Loucy (cell line): ENCODE measurements around the gene LRRC26.

Experiments used
- H2AFZ ChIP-seq: fragments of 200-600 bp; sonication (generic); 2 replicates; pipeline ENCODE4 v1.6.0; 2016; ENCODE audit warnings: antibody characterized with exemption, mild to moderate bottlenecking, low read length, moderate library complexity
- H3F3A ChIP-seq: fragments of 200-600 bp; 2 replicates; pipeline ENCODE4 v1.6.0; 2016; ENCODE audit warnings: antibody characterized with exemption, low read depth, mild to moderate bottlenecking
- H3K27me3 ChIP-seq: fragments of 200-600 bp; sonication (generic); 2 replicates; pipeline ENCODE4 v1.6.1; 2014; ENCODE audit warnings: low read length, mild to moderate bottlenecking; ENCODE audit not compliant: insufficient read depth, poor library complexity, severe bottlenecking
- H3K36me3 ChIP-seq: fragments of 200-600 bp; sonication (generic); 2 replicates; pipeline ENCODE4 v1.6.1; 2016; ENCODE audit warnings: low read length; ENCODE audit not compliant: insufficient read depth
- H3K4me1 ChIP-seq: fragments of 200-600 bp; sonication (generic); 2 replicates; pipeline ENCODE4 v1.5.1; 2014; ENCODE audit warnings: low read length, mild to moderate bottlenecking; ENCODE audit not compliant: insufficient read depth, poor library complexity, severe bottlenecking
- H3K4me2 ChIP-seq: fragments of 200-600 bp; sonication (generic); 2 replicates; pipeline ENCODE4 v1.6.0; 2014; ENCODE audit warnings: antibody characterized with exemption, low read length, low read depth, mild to moderate bottlenecking; ENCODE audit not compliant: poor library complexity, severe bottlenecking
- H3K4me3 ChIP-seq: fragments of 200-600 bp; sonication (generic); 2 replicates; pipeline ENCODE4 v1.5.1; 2014; ENCODE audit warnings: low read length, mild to moderate bottlenecking, mixed read lengths; ENCODE audit not compliant: poor library complexity, severe bottlenecking
- H3K79me2 ChIP-seq: fragments of 200-600 bp; sonication (generic); 2 replicates; pipeline ENCODE4 v1.6.1; 2014; ENCODE audit warnings: low read length; ENCODE audit not compliant: insufficient read depth
- H3K9ac ChIP-seq: fragments of 200-600 bp; sonication (generic); 2 replicates; pipeline ENCODE4 v1.6.0; 2014; ENCODE audit warnings: mild to moderate bottlenecking, low read depth, low read length, moderate library complexity; ENCODE audit not compliant: poor library complexity, severe bottlenecking
- H3K9me2 ChIP-seq: fragments of 200-600 bp; sonication (generic); replicated peaks from 2 replicates; pipeline ENCODE4 v1.6.1; 2016; ENCODE audit warnings: low read depth, low read length, mixed read lengths
- H3K9me3 ChIP-seq: fragments of 200-600 bp; sonication (generic); 2 replicates; pipeline ENCODE4 v1.6.1; 2014; ENCODE audit warnings: mild to moderate bottlenecking, antibody characterized with exemption, low read length, low read depth; ENCODE audit not compliant: insufficient read depth
- H4K20me1 ChIP-seq: fragments of 200-600 bp; sonication (generic); 2 replicates; pipeline ENCODE4 v1.6.0; 2014; ENCODE audit warnings: antibody characterized with exemption, low read length, mild to moderate bottlenecking; ENCODE audit not compliant: insufficient read depth, poor library complexity, severe bottlenecking
- CTCF ChIP-seq: fragments of 200-600 bp; sonication (generic); conservative IDR thresholded peaks from 2 replicates; pipeline ENCODE4 v1.5.1; 2014; ENCODE audit warnings: mild to moderate bottlenecking, antibody characterized with exemption, low read length
- EZH2phosphoT487 ChIP-seq: fragments of 200-600 bp; IDR thresholded peaks from 2 replicates; pipeline ENCODE4 v1.6.1; 2018; ENCODE audit warnings: antibody characterized with exemption, mild to moderate bottlenecking, moderate library complexity, borderline replicate concordance

The LRRC26 gene

DNA sequence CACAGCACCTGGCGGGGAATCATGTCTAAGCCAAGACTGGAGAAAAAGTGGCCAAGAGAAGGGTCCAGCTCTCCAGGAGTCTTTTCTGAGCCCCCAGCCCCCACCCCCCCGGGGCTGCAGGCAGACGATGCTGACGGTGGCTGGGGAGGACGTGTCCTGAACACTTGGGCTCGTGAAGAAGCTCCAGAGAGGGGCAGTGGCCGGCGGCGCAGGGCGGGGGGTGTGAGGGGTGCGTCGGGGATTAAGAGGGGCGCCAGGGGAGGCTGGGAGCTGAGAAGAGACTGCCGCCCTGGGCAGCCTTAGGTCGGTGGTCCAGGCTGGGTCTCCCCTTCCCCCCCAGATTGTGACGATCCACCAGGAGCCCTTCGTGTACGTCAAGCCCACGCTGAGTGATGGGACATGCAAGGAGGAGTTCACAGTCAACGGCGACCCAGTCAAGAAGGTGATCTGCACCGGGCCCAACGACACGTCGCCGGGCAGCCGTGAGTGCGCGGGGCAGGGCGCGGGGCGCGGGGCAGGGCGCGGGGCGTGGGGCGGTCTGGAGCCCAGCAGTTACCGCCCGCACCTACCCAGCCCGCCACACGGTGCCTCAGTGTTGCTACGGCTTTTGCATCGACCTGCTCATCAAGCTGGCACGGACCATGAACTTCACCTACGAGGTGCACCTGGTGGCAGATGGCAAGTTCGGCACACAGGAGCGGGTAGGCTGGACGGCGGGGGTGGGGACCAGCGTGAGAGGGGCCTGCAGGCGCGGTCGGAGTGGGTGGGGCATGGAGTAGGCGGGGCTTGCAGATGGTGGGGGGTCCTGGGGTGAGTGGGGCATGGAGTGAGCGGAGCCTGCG lies 8.9 kb downstream of the LRRC26 start:
- Histone ChIP-seq H3K9me3 (no peaks in the 10 kb centered on the region), H3K4me1 (peaks cover 28% of the 10 kb centered on the region), H3K27me3 (no peaks in the 10 kb centered on the region), H4K20me1 (no peaks in the 10 kb centered on the region), H3F3A (no peaks in the 10 kb centered on the region), H2AFZ (no peak overlapping the region), H3K9me2 (no peaks in the 10 kb centered on the region), H3K4me3 (no peak overlapping the region), H3K36me3 (no peaks in the 10 kb centered on the region), H3K79me2 (no peaks in the 10 kb centered on the region), H3K4me2 (no peak overlapping the region), H3K9ac (no peak overlapping the region)
- TF ChIP-seq CTCF = no peak
- no peak for TF ChIP-seq EZH2phosphoT487

DNA sequence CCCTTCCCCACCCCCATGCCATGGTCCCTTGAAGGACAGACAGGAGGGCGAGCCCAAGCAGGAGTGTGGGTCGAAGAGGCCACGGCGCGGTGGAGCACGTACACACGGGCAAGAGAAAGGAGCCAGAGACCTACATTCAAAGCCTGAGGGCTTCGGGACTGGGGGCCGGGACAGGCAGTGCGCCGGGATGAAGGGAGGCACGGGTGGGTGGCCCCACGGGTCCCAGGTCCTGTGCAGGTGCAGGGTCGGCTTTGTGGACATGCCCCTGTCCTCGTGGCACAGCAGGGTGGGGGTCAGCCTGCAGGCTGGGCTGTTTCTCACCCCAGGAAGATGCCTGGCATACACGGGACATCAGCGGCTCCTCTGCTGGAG lies 9.8 kb downstream of the LRRC26 start:
- TF ChIP-seq CTCF (no peak), EZH2phosphoT487 (no peak)
- Histone ChIP-seq H3K27me3 (no peaks in the 10 kb centered on the region), H3K9ac (peak overlapping the region; percentile 54)

GRCh38 chr9:137159105-137160053 lies 10.5 kb downstream of the LRRC26 start:
- Histone ChIP-seq H4K20me1 (no peaks in the 10 kb centered on the region), H3K27me3 (no peaks in the 10 kb centered on the region), H3K4me2 (peak overlapping the region; percentile 84), H3K9me2 (no peaks in the 10 kb centered on the region), H3K4me1 (peaks cover 28% of the 10 kb centered on the region), H3K79me2 (no peaks in the 10 kb centered on the region), H3K9me3 (no peaks in the 10 kb centered on the region), H3K36me3 (no peaks in the 10 kb centered on the region), H3K9ac (peak overlapping the region; percentile 54), H3K4me3 (peak overlapping the region; percentile 55), H2AFZ (0 out of 2 replicates have a peak overlapping the region, but pooled peaks have one; percentile 3), H3F3A (no peaks in the 10 kb centered on the region)
- no peak for TF ChIP-seq EZH2phosphoT487
- TF ChIP-seq CTCF = no peak

More for the DNA sequence above, 9.8 kb downstream of the LRRC26 start:
- H3K4me2 ChIP-seq = peak overlapping the region; percentile 84
- no peaks in the 10 kb centered on the region for H3F3A ChIP-seq
- H3K4me3 ChIP-seq = no peak overlapping the region
- H3K9me3 ChIP-seq = no peaks in the 10 kb centered on the region
- H3K4me1 ChIP-seq = peaks cover 28% of the 10 kb centered on the region
- H3K36me3 ChIP-seq = no peaks in the 10 kb centered on the region
- no peaks in the 10 kb centered on the region for H3K9me2 ChIP-seq
- H3K79me2 ChIP-seq = no peaks in the 10 kb centered on the region
- no peaks in the 10 kb centered on the region for H4K20me1 ChIP-seq
- no peak overlapping the region for H2AFZ ChIP-seq
